ENCODE data around the gene GIGYF2. TPM values are rescaled to one million over a fixed set of nuclear protein-coding genes. Genes with fewer than 3 reads are reported as not detected.

Gene GIGYF2
- total and polyA plus RNA-seq, 2 of the 13 experiments (the other 11 are each of a cell fraction or from before 2014, with no cell fraction given), result 44.9 to 73.5 TPM

- TF ChIP-seq MZF1 (CRISPR knock-in tag; IDR thresholded peaks at IDR 0.05; ENCODE audit: borderline replicate concordance) (no peak; the same call in 1 of the 2 replicates), ADNP (CRISPR knock-in tag; IDR thresholded peaks at IDR 0.05) (no peak), STAT5B (CRISPR knock-in tag; IDR thresholded peaks at IDR 0.05) (no peak), ARHGAP35 (CRISPR knock-in tag; IDR thresholded peaks at IDR 0.05; ENCODE audit: borderline replicate concordance) (no peak), ZNF230 (CRISPR knock-in tag; IDR thresholded peaks at IDR 0.05) (no peak), ZFYVE20 (CRISPR knock-in tag; IDR thresholded peaks at IDR 0.05; ENCODE audit: borderline replicate concordance, low read depth) (no peak), MAZ (IDR thresholded peaks at IDR 0.05; ENCODE audit: borderline replicate concordance, low read depth, low read length) (no peak), MAZ (CRISPR knock-in tag; IDR thresholded peaks at IDR 0.05; ENCODE audit: low read depth) (no peak; the same call in 1 of the 2 replicates), JUND (CRISPR knock-in tag; IDR thresholded peaks at IDR 0.05) (no peak), RFXAP (CRISPR knock-in tag; IDR thresholded peaks at IDR 0.05; ENCODE audit: borderline replicate concordance) (no peak), HNRNPLL (IDR thresholded peaks at IDR 0.05; ENCODE audit: low read depth, low read length, poor library complexity, severe bottlenecking) (no peak), IRF1 (CRISPR knock-in tag; IDR thresholded peaks at IDR 0.05; ENCODE audit: low read depth) (no peak), ZBTB7B (CRISPR knock-in tag; IDR thresholded peaks at IDR 0.05) (peak; percentile 55; the same call in 1 of the 2 replicates), XRCC5 (optimal IDR thresholded peaks at IDR 0.05; ENCODE audit: low read length) (no peak), ZNF468 (CRISPR knock-in tag; IDR thresholded peaks at IDR 0.05) (no peak)
- TF ChIP-seq, protein P1, sequence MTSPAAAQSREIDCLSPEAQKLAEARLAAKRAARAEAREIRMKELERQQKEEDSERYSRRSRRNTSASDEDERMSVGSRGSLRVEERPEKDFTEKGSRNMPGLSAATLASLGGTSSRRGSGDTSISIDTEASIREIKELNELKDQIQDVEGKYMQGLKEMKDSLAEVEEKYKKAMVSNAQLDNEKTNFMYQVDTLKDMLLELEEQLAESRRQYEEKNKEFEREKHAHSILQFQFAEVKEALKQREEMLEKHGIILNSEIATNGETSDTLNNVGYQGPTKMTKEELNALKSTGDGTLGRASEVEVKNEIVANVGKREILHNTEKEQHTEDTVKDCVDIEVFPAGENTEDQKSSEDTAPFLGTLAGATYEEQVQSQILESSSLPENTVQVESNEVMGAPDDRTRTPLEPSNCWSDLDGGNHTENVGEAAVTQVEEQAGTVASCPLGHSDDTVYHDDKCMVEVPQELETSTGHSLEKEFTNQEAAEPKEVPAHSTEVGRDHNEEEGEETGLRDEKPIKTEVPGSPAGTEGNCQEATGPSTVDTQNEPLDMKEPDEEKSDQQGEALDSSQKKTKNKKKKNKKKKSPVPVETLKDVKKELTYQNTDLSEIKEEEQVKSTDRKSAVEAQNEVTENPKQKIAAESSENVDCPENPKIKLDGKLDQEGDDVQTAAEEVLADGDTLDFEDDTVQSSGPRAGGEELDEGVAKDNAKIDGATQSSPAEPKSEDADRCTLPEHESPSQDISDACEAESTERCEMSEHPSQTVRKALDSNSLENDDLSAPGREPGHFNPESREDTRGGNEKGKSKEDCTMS (CRISPR knock-in tag; conservative IDR thresholded peaks at IDR 0.05), result no peak
- TF ChIP-seq, protein P2, sequence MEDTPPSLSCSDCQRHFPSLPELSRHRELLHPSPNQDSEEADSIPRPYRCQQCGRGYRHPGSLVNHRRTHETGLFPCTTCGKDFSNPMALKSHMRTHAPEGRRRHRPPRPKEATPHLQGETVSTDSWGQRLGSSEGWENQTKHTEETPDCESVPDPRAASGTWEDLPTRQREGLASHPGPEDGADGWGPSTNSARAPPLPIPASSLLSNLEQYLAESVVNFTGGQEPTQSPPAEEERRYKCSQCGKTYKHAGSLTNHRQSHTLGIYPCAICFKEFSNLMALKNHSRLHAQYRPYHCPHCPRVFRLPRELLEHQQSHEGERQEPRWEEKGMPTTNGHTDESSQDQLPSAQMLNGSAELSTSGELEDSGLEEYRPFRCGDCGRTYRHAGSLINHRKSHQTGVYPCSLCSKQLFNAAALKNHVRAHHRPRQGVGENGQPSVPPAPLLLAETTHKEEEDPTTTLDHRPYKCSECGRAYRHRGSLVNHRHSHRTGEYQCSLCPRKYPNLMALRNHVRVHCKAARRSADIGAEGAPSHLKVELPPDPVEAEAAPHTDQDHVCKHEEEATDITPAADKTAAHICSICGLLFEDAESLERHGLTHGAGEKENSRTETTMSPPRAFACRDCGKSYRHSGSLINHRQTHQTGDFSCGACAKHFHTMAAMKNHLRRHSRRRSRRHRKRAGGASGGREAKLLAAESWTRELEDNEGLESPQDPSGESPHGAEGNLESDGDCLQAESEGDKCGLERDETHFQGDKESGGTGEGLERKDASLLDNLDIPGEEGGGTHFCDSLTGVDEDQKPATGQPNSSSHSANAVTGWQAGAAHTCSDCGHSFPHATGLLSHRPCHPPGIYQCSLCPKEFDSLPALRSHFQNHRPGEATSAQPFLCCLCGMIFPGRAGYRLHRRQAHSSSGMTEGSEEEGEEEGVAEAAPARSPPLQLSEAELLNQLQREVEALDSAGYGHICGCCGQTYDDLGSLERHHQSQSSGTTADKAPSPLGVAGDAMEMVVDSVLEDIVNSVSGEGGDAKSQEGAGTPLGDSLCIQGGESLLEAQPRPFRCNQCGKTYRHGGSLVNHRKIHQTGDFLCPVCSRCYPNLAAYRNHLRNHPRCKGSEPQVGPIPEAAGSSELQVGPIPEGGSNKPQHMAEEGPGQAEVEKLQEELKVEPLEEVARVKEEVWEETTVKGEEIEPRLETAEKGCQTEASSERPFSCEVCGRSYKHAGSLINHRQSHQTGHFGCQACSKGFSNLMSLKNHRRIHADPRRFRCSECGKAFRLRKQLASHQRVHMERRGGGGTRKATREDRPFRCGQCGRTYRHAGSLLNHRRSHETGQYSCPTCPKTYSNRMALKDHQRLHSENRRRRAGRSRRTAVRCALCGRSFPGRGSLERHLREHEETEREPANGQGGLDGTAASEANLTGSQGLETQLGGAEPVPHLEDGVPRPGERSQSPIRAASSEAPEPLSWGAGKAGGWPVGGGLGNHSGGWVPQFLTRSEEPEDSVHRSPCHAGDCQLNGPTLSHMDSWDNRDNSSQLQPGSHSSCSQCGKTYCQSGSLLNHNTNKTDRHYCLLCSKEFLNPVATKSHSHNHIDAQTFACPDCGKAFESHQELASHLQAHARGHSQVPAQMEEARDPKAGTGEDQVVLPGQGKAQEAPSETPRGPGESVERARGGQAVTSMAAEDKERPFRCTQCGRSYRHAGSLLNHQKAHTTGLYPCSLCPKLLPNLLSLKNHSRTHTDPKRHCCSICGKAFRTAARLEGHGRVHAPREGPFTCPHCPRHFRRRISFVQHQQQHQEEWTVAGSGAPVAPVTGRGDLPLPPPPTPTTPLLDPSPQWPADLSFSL (CRISPR knock-in tag; IDR thresholded peaks at IDR 0.05), result no peak
- TF ChIP-seq, protein P3, sequence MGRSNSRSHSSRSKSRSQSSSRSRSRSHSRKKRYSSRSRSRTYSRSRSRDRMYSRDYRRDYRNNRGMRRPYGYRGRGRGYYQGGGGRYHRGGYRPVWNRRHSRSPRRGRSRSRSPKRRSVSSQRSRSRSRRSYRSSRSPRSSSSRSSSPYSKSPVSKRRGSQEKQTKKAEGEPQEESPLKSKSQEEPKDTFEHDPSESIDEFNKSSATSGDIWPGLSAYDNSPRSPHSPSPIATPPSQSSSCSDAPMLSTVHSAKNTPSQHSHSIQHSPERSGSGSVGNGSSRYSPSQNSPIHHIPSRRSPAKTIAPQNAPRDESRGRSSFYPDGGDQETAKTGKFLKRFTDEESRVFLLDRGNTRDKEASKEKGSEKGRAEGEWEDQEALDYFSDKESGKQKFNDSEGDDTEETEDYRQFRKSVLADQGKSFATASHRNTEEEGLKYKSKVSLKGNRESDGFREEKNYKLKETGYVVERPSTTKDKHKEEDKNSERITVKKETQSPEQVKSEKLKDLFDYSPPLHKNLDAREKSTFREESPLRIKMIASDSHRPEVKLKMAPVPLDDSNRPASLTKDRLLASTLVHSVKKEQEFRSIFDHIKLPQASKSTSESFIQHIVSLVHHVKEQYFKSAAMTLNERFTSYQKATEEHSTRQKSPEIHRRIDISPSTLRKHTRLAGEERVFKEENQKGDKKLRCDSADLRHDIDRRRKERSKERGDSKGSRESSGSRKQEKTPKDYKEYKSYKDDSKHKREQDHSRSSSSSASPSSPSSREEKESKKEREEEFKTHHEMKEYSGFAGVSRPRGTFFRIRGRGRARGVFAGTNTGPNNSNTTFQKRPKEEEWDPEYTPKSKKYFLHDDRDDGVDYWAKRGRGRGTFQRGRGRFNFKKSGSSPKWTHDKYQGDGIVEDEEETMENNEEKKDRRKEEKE (IDR thresholded peaks at IDR 0.05), result no peak
These were observed 179.9 kb downstream of the GIGYF2 start (continued) for GRCh38 chr2:232876978-232877441.
